HG03521 (cell line): ENCODE results near the gene ARHGAP12.
"Not testable (repeated sequence)": the region's sequence is repeated elsewhere in the genome, so short reads cannot be mapped to it uniquely, and the experiment has no call there.

ENCODE experiments used
- ATAC-seq: cut with Tn5 transposase; IDR thresholded peaks from one replicate; pipeline ENCODE4 v1.9.1; 2021; ENCODE audit warnings: mild to moderate bottlenecking, moderate library complexity; ENCODE audit not compliant: unreplicated experiment

Gene ARHGAP12

DNA sequence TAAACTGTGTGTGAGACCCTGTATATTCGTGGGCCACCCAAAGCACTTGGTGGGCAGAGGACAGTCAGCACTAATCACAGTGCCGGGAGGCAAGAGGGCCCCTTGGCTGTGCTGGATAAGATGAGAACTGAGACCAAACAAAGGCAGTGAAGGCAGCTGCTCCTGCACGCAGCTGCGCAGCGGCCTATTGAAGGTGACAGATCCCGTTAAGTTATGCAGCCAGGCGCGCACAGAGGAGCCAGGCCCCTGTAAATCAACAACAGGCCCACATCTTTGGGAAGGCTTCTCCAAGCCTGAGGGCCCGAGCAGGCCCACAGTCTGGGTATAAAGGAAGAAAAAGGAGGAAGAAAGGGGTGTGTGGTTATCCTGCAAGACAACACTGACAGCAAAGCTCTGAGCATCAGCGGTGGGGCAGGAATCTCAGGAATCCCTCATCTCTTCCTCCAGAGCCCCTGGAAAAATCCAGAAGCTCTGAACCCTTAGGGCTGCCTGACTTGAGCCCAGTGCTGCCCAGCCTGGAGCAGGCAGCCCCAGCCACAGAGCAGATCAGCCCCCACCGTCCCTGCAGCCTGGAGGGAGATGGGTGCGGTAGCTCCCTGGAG lies 154.2 kb downstream of the ARHGAP12 start:
- ATAC-seq = no peak

GRCh38 chr10:31773749-31774298 lies 154.8 kb downstream of the ARHGAP12 start:
- ATAC-seq = no peak

DNA sequence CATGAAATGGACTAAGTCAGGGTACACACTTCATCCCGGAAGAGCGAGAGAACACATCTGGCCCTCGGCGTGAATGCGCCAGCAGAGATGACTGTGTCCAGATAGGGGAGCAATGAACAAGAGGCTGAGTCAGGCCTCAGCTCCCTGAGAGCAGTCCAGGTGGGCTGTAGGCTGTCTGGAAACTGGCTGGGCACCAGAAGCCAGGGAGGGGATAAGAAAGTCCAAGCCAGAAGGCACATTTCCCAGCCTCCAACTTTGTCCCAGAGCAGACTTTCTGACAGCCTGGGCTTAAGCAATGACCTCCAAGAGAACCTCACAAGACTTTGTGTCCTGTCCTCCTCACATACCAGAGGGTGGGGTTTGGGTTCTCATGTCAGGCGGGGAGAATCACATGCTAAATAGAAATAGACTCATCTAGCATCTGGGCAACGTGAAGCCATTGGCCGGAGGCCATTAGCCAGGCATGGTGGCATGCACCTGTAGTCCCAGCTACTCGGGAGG lies 157.2 kb downstream of the ARHGAP12 start:
- no peak for ATAC-seq

GRCh38 chr10:31770307-31770902 lies 158.2 kb downstream of the ARHGAP12 start:
- peak; percentile 70 for ATAC-seq

- no peak for ATAC-seq
Measured at GRCh38 chr10:31769564-31769963, 159.1 kb downstream of the ARHGAP12 start.

DNA sequence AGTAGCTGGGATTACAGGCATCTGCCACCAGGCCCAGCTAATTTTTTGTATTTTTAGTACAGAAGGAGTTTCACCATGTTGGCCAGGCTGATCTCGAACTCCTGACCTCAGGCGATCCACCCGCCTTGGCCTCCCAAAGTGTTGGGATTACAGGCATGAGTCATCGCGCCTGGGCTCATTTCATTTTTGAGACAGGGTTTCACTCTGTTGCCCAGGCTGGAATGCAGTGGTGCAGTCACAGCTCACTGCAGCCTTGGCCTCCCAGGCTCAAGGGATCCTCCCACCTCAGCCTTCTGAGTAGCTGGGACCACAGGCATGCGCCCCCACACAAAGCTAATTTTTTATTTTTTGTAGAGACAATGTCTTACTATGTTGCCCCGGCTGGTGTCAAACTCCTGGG lies 159.7 kb downstream of the ARHGAP12 start:
- ATAC-seq = not testable (repeated sequence)

DNA sequence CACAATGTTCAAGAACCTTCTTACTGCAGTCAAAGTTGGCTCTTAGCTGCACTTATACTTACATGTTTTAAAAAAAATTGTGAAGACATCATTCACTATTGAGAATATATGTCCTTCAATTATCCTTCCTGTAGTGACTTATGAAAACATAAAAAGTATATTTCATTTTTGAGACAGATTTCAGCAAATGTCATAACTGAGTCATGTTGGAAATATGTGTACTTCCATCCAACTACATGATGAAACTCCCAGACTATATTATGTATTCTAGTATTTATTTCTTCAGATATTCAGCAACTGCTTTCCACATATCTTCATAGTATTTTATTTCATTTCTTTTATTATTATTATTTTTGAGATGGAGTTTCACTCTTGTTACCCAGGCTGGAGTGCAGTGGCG lies 160.2 kb downstream of the ARHGAP12 start:
- no peak for ATAC-seq

DNA sequence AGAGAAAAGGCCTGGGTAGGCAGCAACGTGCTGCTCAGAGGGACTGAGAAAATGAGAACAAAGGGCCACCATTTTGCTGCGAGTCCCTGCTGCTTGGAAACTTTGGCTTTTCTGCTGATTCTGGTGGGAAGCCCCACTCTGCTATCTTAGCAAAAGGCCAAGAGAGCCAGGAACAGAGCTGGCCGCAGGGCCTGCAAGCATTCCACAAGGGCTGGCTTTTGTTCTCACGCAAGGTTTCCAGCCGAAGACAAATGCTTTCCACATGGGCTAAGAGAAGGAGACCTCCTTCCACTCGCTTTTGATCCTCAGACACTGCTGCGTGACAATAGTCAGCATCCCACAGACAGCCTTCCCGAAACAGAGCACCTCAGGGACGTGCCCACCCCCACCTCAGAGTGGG lies 163.1 kb downstream of the ARHGAP12 start:
- no peak for ATAC-seq

DNA sequence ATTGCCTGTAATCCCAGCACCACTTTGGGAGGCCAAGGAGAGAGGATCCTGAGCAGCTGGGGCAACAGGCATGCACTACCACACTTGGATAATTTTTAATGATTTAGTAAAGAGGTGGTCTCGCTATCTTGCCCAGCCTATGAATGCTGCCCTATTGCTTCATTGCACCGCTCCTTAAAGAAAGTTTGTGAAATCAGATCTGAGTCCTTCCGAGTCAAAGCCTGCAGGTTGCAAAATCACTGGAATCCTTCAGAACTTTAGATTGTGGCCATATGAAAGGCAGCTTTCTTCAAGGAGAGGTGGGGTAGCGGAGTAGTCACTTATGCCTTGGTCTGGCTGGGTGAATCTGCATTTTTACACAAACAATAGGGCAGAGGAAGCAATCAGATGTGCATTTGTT lies 166.3 kb downstream of the ARHGAP12 start:
- ATAC-seq = no peak

- no peak for ATAC-seq
Measured at GRCh38 chr10:31761156-31761555, 167.5 kb downstream of the ARHGAP12 start.

- ATAC-seq = no peak
Measured at GRCh38 chr10:31760674-31761081, 168.0 kb downstream of the ARHGAP12 start.

DNA sequence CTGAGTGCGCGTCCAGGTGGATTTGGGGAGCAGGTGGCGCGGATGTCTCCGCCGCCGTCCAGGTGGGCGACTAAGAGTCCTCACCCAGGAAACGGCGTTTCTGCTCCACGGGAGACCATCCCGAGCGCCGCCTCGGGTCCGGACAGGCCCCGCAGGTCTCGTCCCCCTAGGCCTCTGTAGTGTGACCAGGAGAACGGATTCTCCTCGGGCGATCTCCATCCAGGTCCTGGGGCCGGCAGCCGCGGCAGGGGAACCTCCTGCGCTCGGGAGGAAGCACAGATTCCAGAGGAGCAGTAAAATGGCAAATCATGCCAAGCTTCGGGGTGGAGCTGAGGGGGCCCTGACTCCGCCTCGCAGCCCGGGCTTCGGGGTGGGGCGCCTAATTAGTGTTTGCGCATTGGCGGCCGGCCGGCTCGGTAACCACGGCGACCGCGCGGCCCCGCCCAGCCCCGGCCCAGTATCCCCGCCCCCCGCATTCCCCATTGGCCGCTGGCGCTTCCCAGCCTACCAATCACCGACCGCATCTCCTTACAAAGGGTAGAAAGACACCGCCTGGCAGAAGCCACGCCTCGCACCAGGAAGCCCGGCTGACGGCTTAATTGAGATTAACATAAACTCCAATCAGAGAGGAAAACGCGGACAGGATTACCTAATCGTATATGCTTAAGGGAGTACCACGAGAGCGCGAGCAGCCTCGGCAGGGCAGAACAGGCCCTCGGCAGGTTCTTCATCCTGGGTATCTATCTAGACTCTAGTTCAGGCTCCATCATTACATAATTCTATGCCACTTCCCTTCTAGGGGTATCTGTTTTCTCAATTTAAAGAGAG lies 168.6 kb downstream of the ARHGAP12 start:
- peak; percentile 96 for ATAC-seq

GRCh38 chr10:31759124-31759798 lies 169.4 kb downstream of the ARHGAP12 start:
- ATAC-seq = no peak

DNA sequence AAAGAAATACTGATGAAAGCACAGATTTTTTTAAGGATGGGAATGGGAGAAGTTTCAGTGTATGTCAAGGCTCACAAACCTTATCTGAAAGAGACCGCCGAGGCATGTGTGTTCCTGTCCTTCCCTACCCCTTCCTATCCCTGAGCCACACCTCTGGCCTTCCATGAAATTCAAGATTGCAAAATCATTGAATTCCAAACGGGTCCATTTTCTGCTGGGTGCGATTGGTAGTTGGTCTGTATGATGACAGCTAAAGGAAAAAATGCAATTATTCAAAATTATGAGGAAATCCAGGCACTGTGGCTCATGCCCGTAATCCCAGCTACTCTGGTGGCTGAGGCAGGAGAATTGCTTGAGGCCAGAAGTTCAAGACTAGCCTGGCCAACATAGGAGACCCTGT lies 170.1 kb downstream of the ARHGAP12 start:
- no peak for ATAC-seq

DNA sequence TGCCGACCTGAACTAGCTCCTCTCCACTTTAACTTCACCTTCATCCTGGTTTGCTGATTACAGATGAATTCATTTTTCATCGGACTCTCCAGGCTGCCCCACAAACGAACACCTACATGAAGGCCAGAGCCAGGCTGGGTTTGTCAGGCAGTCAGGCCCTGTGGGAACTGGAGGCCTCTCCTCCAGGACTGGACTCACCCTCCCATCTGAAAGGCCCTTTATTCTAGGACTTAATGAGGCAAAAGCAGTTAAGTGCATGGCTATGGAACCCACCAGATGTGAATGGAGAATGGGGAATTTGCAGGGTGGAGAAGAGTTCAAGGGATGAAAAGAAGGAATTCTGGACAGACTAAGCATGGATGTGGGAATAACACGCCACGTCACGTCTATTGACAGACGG lies 170.8 kb downstream of the ARHGAP12 start:
- ATAC-seq = no peak

DNA sequence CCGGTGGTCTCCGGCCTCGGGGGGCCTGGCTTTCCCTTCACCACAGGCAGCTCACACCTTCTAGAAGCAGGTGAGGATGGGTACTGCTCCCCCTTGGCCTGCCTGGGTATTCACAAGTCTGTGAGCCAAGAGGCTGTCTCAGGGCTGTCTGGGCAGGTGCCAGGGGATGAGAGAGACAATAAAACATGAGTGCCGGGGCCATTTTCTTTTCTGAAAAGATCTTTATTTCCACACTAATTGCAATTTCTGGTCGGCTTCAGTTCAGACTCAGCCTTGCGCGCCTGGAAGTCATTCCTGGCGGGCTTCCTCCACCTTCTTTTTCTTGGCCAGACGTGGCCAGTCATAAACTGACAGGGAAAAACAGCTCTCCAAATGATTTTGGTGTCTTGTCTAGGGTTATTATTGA lies 171.2 kb downstream of the ARHGAP12 start:
- no peak for ATAC-seq

DNA sequence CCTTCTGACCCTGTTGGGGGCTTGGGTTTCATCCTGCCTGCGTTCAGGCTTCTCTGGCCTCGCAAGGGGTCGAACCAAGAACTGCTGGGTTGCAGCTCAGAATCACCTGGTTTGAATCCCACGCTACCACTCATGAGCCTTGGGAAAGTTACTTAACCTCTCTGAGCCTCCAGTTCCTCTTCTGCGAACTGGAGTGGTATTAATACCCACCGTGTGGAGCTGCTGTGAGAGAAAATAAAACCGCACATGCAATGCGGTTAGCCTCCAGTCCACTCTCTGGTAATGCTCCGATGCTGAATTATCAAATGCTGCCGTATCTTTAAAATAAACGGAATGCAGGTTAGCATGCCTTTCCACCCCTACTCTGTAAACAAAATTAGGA lies 171.9 kb downstream of the ARHGAP12 start:
- ATAC-seq = no peak

DNA sequence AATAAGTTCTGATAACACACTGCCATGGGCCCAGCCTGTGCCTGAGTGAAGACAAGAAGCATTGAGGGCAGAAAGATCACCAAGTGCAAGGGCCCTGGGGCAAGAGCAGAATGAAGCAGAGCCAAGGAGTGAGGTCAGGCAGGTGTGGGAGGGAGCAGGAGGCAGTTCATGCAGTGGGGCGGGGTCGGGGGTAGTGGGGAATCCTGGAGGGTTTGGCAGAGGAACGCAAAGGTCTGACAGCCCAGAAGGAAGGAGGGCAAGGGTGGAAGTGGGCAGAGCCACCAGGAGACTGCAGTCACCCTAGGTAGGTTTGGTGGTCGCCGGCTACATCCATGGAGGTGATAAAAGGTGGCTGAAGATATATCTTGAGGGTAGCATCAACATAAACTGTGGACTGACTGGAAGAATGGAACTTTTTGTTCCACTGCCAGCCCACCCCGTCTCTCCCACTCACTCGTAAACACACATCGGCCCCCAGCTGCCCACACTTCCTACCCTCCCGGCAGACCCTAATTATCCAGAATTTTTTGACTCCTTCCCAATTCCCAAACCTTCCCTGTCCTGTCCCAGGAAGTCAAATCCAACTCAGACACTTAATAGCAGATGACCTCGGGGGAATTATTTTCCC lies 172.4 kb downstream of the ARHGAP12 start:
- no peak for ATAC-seq
